Measurements from ENCODE around the gene ELFN1. TPM values are rescaled to one million over a fixed set of nuclear protein-coding genes. Genes with fewer than 3 reads are reported as not detected.

ELFN1 gene
- total RNA-seq, 1 experiment from 2014 or later: 22.2 TPM

- in situ Hi-C loops (cut with HindIII; ENCODE audit: low sequenced_read_pairs): no loop called here
- DNase-seq (ENCODE audit: low spot score): no peak
Observed at GRCh38 chr7:1690359-1690958, 20.4 kb downstream of the ELFN1 start.

GRCh38 chr7:1691096-1691495 is 21.0 kb downstream of the ELFN1 start:
- DNase-seq (ENCODE audit: low spot score): no peak
- in situ Hi-C loops (cut with HindIII; ENCODE audit: low sequenced_read_pairs): no loop called here

DNA sequence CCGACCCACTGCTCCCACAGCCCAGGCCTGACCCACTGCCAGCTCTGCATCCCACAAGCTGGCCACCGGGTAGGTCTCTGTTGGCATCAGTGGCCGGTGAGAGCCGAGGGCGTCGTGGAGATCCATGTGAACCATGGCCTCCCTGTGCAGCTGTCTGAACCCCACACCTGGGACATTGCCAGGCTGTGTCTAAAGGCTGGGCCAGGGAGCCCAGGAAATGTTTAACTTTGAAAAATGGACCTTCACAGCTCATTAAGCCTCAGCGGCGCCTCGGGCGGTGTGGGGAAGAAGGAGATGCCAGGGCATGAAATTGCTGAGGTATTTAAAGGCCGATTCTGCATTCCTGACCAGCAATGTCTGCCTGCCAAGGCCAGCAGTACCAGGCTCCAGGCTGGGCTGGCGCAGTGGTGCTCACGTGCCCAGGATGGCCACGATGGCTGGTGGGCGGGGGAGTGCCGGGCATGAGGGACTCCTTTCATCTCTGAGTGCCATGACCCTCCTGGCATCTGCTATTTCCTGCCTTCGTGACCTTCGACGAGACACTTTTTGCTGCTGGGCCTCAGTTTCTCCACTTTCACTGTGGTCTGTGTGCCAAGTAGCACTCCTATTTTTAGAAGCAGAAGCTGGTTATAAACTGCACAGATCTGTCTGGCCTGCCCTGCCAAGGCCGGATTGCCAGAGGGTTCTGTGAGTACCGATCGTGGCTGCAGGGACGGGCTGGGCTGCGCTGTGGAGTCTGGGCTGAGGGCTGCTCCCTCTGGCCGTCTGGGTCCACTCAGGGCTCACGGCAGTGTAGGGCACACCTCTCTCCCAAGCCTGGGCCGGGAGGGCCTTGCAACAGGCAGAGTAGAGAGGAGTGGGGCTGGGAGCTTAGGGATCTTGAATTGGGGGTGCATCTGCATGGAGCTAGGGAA is 21.8 kb downstream of the ELFN1 start:
- DNase-seq (ENCODE audit: low spot score): peak; percentile 8
- in situ Hi-C loops (cut with HindIII; ENCODE audit: low sequenced_read_pairs): no loop called here

DNA sequence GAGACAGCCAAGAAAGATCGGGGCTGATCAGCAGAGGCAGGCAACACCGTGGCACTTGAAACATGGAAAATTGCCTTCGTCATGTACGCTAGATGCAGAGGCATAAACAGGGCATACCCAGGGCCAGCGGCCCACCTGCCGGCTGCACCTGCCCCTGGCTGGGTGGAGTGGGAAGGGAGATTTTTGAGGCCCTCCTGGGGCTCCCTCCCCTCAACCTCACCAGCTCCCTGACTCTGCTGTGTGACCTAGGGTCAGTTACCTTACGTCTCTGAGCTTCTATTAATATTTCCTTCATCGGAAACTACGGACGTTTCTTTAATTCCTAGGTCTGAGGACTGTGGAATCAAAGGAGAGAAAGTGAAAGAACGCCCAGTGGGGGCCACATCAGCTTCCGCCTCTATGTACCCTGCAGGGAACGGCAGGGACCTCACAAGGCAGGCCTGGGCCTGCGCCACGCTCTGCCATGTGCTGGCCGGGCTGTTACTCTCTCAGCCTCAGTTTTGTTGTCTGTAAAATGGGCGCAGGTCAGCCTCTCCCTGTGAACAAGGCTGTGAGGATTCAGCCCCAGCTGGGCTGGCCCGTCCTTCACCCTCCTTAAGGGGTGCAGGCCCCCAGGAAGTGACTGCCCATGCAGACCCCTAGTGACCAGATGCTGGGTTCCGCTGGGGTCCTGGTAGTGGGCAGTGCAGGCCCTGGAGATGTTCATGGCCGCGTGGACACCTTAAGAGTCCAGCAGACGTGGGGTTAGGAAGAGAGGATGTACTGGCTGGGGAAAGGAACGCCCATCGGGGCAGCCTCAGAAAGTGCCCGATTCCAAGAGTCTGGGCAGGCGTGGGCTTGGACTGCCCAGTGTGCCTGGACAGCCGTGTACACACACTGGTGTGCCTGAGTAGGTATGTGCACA is 22.7 kb downstream of the ELFN1 start:
- no peak for DNase-seq (ENCODE audit: low spot score)
- in situ Hi-C loops (cut with HindIII; ENCODE audit: low sequenced_read_pairs): no loop called here

DNA sequence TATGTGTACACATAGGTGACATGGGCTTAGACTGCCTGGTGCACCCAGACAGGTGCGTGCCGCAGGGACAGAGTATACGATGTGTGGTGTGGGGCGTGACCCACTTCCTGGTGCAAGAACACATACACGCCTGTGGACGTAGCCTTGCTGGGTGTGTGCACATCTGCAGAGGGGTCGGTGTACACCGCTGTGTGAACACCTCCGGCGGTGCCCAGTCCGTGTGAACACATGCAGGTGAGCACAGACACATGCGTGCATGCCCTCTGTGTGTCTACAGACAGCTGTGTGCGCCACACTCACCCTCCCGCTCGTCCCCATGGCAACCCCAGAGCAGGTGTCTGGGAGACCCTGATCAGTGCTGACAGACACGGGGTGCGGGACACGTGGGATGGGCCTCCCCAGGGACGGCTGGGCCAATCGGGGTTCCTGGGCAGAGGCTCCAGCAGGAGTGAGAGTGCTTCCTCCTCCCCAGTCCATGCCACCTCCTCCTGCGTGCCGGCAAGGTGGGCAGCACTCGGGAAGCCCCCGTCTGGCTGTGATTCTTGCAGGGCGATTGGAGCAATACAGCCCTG is 23.4 kb downstream of the ELFN1 start:
- in situ Hi-C loops (cut with HindIII; ENCODE audit: low sequenced_read_pairs): no loop called here
- DNase-seq (ENCODE audit: low spot score): no peak

GRCh38 chr7:1693991-1694524 is 24.0 kb downstream of the ELFN1 start:
- in situ Hi-C loops (cut with HindIII; ENCODE audit: low sequenced_read_pairs): no loop called here
- DNase-seq (ENCODE audit: low spot score): no peak

GRCh38 chr7:1694611-1695511 is 24.8 kb downstream of the ELFN1 start:
- no peak for DNase-seq (ENCODE audit: low spot score)
- in situ Hi-C loops (cut with HindIII; ENCODE audit: low sequenced_read_pairs): no loop called here

GRCh38 chr7:1695800-1696454 is 25.9 kb downstream of the ELFN1 start:
- DNase-seq (ENCODE audit: low spot score): no peak
- in situ Hi-C loops (cut with HindIII; ENCODE audit: low sequenced_read_pairs): no loop called here

DNA sequence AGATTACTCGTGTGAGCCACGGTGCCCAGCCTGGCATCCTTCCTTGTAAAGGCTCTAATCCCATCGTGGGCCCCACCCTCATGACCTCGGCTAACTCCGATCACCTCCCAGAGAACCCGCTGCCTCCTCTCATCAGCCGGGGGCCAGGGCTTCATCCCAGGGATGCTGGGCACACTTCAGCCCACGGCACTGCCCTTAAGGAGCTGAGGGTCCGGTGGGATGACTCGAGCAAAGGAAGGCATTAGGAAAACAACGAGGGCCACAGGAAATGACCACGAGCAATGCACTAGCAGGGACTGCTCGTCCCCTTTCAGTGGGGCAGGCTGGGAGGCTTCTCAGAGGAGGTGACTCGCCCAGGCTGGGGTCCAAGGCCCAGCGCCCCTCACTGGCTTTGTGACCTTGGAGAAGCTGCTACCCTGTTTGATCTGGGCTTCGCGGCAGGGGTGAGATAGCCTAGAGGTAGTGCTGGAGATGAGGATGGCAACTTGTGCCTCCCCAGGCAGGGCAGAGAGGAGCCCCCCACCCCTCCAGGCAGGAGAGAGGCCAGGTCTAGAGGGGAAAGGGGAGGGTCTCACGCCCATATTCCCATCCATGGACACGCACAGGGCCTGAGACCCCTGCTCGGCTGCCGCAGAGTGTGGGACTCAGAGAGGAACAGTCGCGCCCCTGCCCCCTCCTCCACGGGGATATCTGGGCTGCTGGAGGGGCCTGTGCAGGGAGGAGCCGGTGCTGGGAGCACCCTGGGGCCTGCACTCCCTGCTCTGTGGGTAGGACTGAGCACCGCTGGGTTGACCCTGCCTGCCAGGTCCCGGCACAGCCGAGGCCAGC is 26.8 kb downstream of the ELFN1 start:
- in situ Hi-C loops (cut with HindIII; ENCODE audit: low sequenced_read_pairs): no loop called here
- DNase-seq (ENCODE audit: low spot score): no peak

- no peak for DNase-seq (ENCODE audit: low spot score)
- in situ Hi-C loops (cut with HindIII; ENCODE audit: low sequenced_read_pairs): no loop called here
Observed at GRCh38 chr7:1697499-1698125, 27.5 kb downstream of the ELFN1 start.

DNA sequence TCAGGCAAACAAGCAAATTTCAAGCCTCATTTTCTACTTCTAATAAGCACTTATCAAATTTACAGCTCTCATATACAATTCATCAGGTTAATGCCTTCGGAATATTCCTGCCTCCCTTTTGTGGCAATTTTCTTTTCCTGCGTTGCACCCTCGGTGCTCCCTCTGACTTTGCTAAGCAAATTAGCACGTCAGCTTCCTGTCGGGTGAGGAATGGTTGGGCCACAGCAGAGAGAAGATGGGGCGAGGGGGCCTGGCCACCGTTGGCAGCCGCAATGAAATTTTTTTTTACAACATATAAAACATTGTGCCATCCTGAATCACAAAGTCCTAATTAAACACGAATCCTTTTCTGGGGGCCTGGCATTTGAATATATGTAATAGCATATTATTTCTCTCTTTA is 28.1 kb downstream of the ELFN1 start:
- in situ Hi-C loops (cut with HindIII; ENCODE audit: low sequenced_read_pairs): no loop called here
- DNase-seq (ENCODE audit: low spot score): no peak

DNA sequence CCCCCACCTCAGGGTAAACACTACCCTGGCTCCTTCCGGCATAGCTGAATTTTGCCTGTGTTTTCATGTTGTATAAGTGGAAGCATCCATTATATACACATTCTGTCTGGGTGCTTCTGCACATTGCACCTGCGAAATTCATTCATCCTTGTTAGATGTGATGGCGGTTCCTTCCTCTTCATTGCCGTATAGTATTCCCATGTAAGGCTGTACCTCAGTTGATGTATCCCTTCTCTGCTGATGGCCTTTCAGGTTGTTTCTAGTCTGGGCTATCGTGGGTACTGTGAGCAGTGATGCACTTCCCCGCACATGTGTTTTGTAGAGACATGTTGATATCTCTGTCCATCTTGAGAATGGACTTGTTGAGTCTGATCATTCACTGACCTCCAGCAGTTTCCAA is 28.9 kb downstream of the ELFN1 start:
- in situ Hi-C loops (cut with HindIII; ENCODE audit: low sequenced_read_pairs): no loop called here
- DNase-seq (ENCODE audit: low spot score): no peak

GRCh38 chr7:1700086-1700485 is 30.0 kb downstream of the ELFN1 start:
- no peak for DNase-seq (ENCODE audit: low spot score)
- in situ Hi-C loops (cut with HindIII; ENCODE audit: low sequenced_read_pairs): no loop called here

- no peak for DNase-seq (ENCODE audit: low spot score)
- in situ Hi-C loops (cut with HindIII; ENCODE audit: low sequenced_read_pairs): no loop called here
Observed at GRCh38 chr7:1700536-1701333, 30.7 kb downstream of the ELFN1 start.

DNA sequence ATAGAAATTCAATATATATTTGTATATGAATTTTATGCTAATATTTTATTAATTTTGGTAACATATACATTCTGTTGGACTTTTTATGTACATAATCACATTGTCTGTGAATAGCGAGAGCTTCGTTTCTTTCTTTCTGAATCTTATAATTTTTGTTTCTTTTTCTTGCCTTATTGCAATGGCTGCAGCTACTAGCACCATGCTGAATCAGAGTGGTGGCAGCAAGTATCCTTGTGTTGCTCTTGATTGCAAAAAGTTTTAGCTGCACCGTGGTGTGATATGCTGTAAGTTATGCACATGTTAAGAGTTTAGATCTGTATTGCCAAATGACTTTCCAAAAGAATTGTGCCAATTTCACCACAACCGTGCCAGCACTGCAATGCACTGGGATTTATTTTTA is 32.6 kb downstream of the ELFN1 start:
- in situ Hi-C loops (cut with HindIII; ENCODE audit: low sequenced_read_pairs): no loop called here
- no peak for DNase-seq (ENCODE audit: low spot score)

GRCh38 chr7:1703441-1703840 is 33.4 kb downstream of the ELFN1 start:
- DNase-seq (ENCODE audit: low spot score): no peak
- in situ Hi-C loops (cut with HindIII; ENCODE audit: low sequenced_read_pairs): no loop called here
